ENCODE data around the gene ABLIM1. TPM values are rescaled to one million over a fixed set of nuclear protein-coding genes. Genes with fewer than 3 reads are reported as not detected.

Gene ABLIM1
- total and polyA plus RNA-seq, 5 donors: 149 to 462 (median 411) TPM

GRCh38 chr10:114405011-114405350, 253.1 kb downstream of the ABLIM1 start:
- no peaks in the 10 kb centered on the region for H3K27me3 ChIP-seq (ENCODE audit: control insufficient read depth, insufficient read depth)
- H3K27ac ChIP-seq (ENCODE audit: low read length): no peak overlapping the region
- intact Hi-C loops (cut with DNase I): no loop called here
- H3K4me1 ChIP-seq (ENCODE audit: control insufficient read depth, insufficient read depth, low read length): no peaks in the 10 kb centered on the region
- WGBS: 38% methylated on average over 16 of the region's 16 CpGs
- DNase-seq (peak in 1 of 3 donors; percentile 65), ATAC-seq (no peak)
- peak overlapping the region; percentile 54 for H3K4me3 ChIP-seq (ENCODE audit: low read length)
- no peaks in the 10 kb centered on the region for H3K9me3 ChIP-seq (ENCODE audit: control insufficient read depth, low read length)

GRCh38 chr10:114404171-114405010, 253.7 kb downstream of the ABLIM1 start, which contains the start of gene AFAP1L2:
Gene AFAP1L2, minus strand, starts transcription at chr10:114404502. Its CDS starts 47 bp downstream, at chr10:114404455.
- Histone ChIP-seq H3K27ac (ENCODE audit: low read length) (no peak within 1 kb of the TSS), H3K27me3 (ENCODE audit: control insufficient read depth, insufficient read depth) (no peaks in the 10 kb centered on the region)
- 1% methylated on average over 88 of the region's 88 CpGs for WGBS

GRCh38 chr10:114403541-114404161, 254.4 kb downstream of the ABLIM1 start:
- Histone ChIP-seq H3K27me3 (ENCODE audit: control insufficient read depth, insufficient read depth) (no peaks in the 10 kb centered on the region), H3K4me1 (ENCODE audit: control insufficient read depth, insufficient read depth, low read length) (no peaks in the 10 kb centered on the region), H3K27ac (ENCODE audit: low read length) (no peak overlapping the region), H3K4me3 (ENCODE audit: low read length) (peak overlapping the region; percentile 54), H3K9me3 (ENCODE audit: control insufficient read depth, low read length) (no peaks in the 10 kb centered on the region)
- peak; percentile 35 to 75 (median 72) for DNase-seq
- peak; percentile 66 to 74 for ATAC-seq
- WGBS: under 1% methylated on average over 44 of the region's 44 CpGs
- intact Hi-C loops (cut with DNase I): no loop called here

More at GRCh38 chr10:114404171-114405010, 253.7 kb downstream of the ABLIM1 start, which contains the start of gene AFAP1L2:
- H3K4me1 ChIP-seq (ENCODE audit: control insufficient read depth, insufficient read depth, low read length): no peaks in the 10 kb centered on the region
- ATAC-seq (peak; percentile 80 to 87), DNase-seq (peak; percentile 46 to 84 (median 78))
- intact Hi-C loops (cut with DNase I): no loop called here
- no peaks in the 10 kb centered on the region for H3K9me3 ChIP-seq (ENCODE audit: control insufficient read depth, low read length)
- peak within 1 kb of the TSS; percentile 54 for H3K4me3 ChIP-seq (ENCODE audit: low read length)

- Histone ChIP-seq H3K27me3 (ENCODE audit: control insufficient read depth, insufficient read depth) (no peaks in the 10 kb centered on the region), H3K4me3 (ENCODE audit: low read length) (peak overlapping the region; percentile 54), H3K27ac (ENCODE audit: low read length) (no peak overlapping the region), H3K4me1 (ENCODE audit: control insufficient read depth, insufficient read depth, low read length) (no peaks in the 10 kb centered on the region), H3K9me3 (ENCODE audit: control insufficient read depth, low read length) (no peaks in the 10 kb centered on the region)
- intact Hi-C loops (cut with DNase I): no loop called here
- ATAC-seq (no peak), DNase-seq (no peak)
- WGBS: 16% methylated on average over 17 of the region's 17 CpGs
These were observed 255.1 kb downstream of the ABLIM1 start for GRCh38 chr10:114402871-114403540.

GRCh38 chr10:114402233-114402632, 255.8 kb downstream of the ABLIM1 start:
- ATAC-seq (no peak), DNase-seq (no peak)
- H3K27me3 ChIP-seq (ENCODE audit: control insufficient read depth, insufficient read depth): no peaks in the 10 kb centered on the region
- intact Hi-C loops (cut with DNase I): no loop called here
- no peak overlapping the region for H3K4me3 ChIP-seq (ENCODE audit: low read length)
- 55% methylated on average over 2 of the region's 2 CpGs for whole genome bisulfite sequencing
- H3K27ac ChIP-seq (ENCODE audit: low read length): no peak overlapping the region
- H3K9me3 ChIP-seq (ENCODE audit: control insufficient read depth, low read length): no peaks in the 10 kb centered on the region
- no peaks in the 10 kb centered on the region for H3K4me1 ChIP-seq (ENCODE audit: control insufficient read depth, insufficient read depth, low read length)

GRCh38 chr10:114401195-114401791, 256.8 kb downstream of the ABLIM1 start:
- peak; percentile 77 to 90 (median 81) for DNase-seq
- intact Hi-C loops (cut with DNase I): no loop called here
- Histone ChIP-seq H3K4me3 (ENCODE audit: low read length) (no peak overlapping the region), H3K4me1 (ENCODE audit: control insufficient read depth, insufficient read depth, low read length) (no peaks in the 10 kb centered on the region), H3K27ac (ENCODE audit: low read length) (no peak overlapping the region), H3K9me3 (ENCODE audit: control insufficient read depth, low read length) (no peaks in the 10 kb centered on the region), H3K27me3 (ENCODE audit: control insufficient read depth, insufficient read depth) (no peaks in the 10 kb centered on the region)
- ATAC-seq: peak; percentile 62 to 63
- WGBS: 51% methylated on average over 7 of the region's 7 CpGs

GRCh38 chr10:114400091-114400490, 258.0 kb downstream of the ABLIM1 start:
- intact Hi-C loops (cut with DNase I): no loop called here
- ATAC-seq (no peak), DNase-seq (peak; percentile 18 to 71 (median 64))
- Histone ChIP-seq H3K27ac (ENCODE audit: low read length) (no peak overlapping the region), H3K9me3 (ENCODE audit: control insufficient read depth, low read length) (no peaks in the 10 kb centered on the region), H3K4me1 (ENCODE audit: control insufficient read depth, insufficient read depth, low read length) (no peaks in the 10 kb centered on the region), H3K4me3 (ENCODE audit: low read length) (no peak overlapping the region), H3K27me3 (ENCODE audit: control insufficient read depth, insufficient read depth) (no peaks in the 10 kb centered on the region)
- WGBS: 38% methylated on average over 3 of the region's 3 CpGs

GRCh38 chr10:114399576-114399975, 258.5 kb downstream of the ABLIM1 start:
- 62% methylated on average over 6 of the region's 6 CpGs for WGBS
- Histone ChIP-seq H3K4me1 (ENCODE audit: control insufficient read depth, insufficient read depth, low read length) (no peaks in the 10 kb centered on the region), H3K9me3 (ENCODE audit: control insufficient read depth, low read length) (no peaks in the 10 kb centered on the region), H3K27ac (ENCODE audit: low read length) (no peak overlapping the region), H3K4me3 (ENCODE audit: low read length) (no peak overlapping the region), H3K27me3 (ENCODE audit: control insufficient read depth, insufficient read depth) (no peaks in the 10 kb centered on the region)
- ATAC-seq (no peak), DNase-seq (no peak)
- intact Hi-C loops (cut with DNase I): no loop called here

- Histone ChIP-seq H3K27me3 (ENCODE audit: control insufficient read depth, insufficient read depth) (no peaks in the 10 kb centered on the region), H3K9me3 (ENCODE audit: control insufficient read depth, low read length) (no peaks in the 10 kb centered on the region), H3K4me3 (ENCODE audit: low read length) (no peak overlapping the region), H3K4me1 (ENCODE audit: control insufficient read depth, insufficient read depth, low read length) (no peaks in the 10 kb centered on the region), H3K27ac (ENCODE audit: low read length) (no peak overlapping the region)
- no peak for ATAC-seq
- peak in 1 of 3 donors; percentile 50 for DNase-seq
- WGBS: 84% methylated on average over 10 of the region's 10 CpGs
- intact Hi-C loops (cut with DNase I): no loop called here
These were observed 259.3 kb downstream of the ABLIM1 start for GRCh38 chr10:114398587-114399331.

- 42% methylated on average over 6 of the region's 6 CpGs for whole genome bisulfite sequencing
- Histone ChIP-seq H3K4me3 (ENCODE audit: low read length) (peak overlapping the region; percentile 17), H3K4me1 (ENCODE audit: control insufficient read depth, insufficient read depth, low read length) (no peaks in the 10 kb centered on the region), H3K27me3 (ENCODE audit: control insufficient read depth, insufficient read depth) (no peaks in the 10 kb centered on the region), H3K9me3 (ENCODE audit: control insufficient read depth, low read length) (no peaks in the 10 kb centered on the region), H3K27ac (ENCODE audit: low read length) (peak overlapping the region; percentile 14)
- intact Hi-C loops (cut with DNase I): no loop called here
- peak in 1 of 3 donors; percentile 59 for DNase-seq
- ATAC-seq: peak; percentile 56 to 78
These were observed 260.4 kb downstream of the ABLIM1 start for GRCh38 chr10:114397651-114398145.
